Left renal cortex interstitium (tissue), 4 donors: Measurements from ENCODE around the gene THRB. TPM values are rescaled to one million over a fixed set of nuclear protein-coding genes. Genes with fewer than 3 reads are reported as not detected.
"Not testable (repeated sequence)": the region's sequence is repeated elsewhere in the genome, so short reads cannot be mapped to it uniquely, and the experiment has no call there.

Experiments
- DNase-seq, 4 donors: peaks; one replicate each; pipeline ENCODE4 v3.0.0-alpha.2; 2013; ENCODE audit warnings: low read depth in 4 of 4, low spot score in 2 of 4, missing footprints in 1 of 4
- polyA plus RNA-seq, 4 donors: library from polyadenylated mRNA; unstranded; fragments of 120-200 nt; gene quantifications; one replicate each; pipeline ENCODE4 v1.2.1, GENCODE V29; 2013; ENCODE audit not compliant: insufficient read length in 4 of 4

The THRB gene
- polyA plus RNA-seq, 4 donors: 20.3 to 28.7 (median 27.2) TPM

GRCh38 chr3:24136624-24137310, 357.9 kb downstream of the THRB start:
- DNase-seq: no peak

- DNase-seq: no peak
Measured at GRCh38 chr3:24135280-24135679, 359.4 kb downstream of the THRB start.

- DNase-seq: no peak
Measured at GRCh38 chr3:24133942-24134341, 360.7 kb downstream of the THRB start.

- DNase-seq: no peak
Measured at GRCh38 chr3:24133436-24133835, 361.2 kb downstream of the THRB start.

GRCh38 chr3:24129549-24129948, 365.1 kb downstream of the THRB start:
- DNase-seq: no peak

GRCh38 chr3:24128199-24129005, 366.2 kb downstream of the THRB start:
- no peak for DNase-seq

- no peak for DNase-seq
Measured at GRCh38 chr3:24123596-24123995, 371.1 kb downstream of the THRB start.

GRCh38 chr3:24120434-24120833, 374.2 kb downstream of the THRB start:
- no peak for DNase-seq

GRCh38 chr3:24119321-24119751, 375.3 kb downstream of the THRB start:
- no peak for DNase-seq

GRCh38 chr3:24117508-24117907, 377.1 kb downstream of the THRB start:
- DNase-seq: no peak

- no peak for DNase-seq
Measured at GRCh38 chr3:24111711-24112110, 382.9 kb downstream of the THRB start.

- DNase-seq: no peak
Measured at GRCh38 chr3:24110051-24110450, 384.6 kb downstream of the THRB start.

GRCh38 chr3:24101676-24102168, 392.9 kb downstream of the THRB start:
- no peak for DNase-seq

- DNase-seq: no peak
Measured at GRCh38 chr3:24100696-24101402, 393.8 kb downstream of the THRB start.

GRCh38 chr3:24096695-24097290, 397.9 kb downstream of the THRB start:
- no peak for DNase-seq

- DNase-seq: no peak
Measured at GRCh38 chr3:24096271-24096670, 398.4 kb downstream of the THRB start.

- DNase-seq: not testable (repeated sequence)
Measured at GRCh38 chr3:24094818-24095217, 399.8 kb downstream of the THRB start.

GRCh38 chr3:24088782-24089181, 405.9 kb downstream of the THRB start:
- DNase-seq: no peak

GRCh38 chr3:24087469-24087868, 407.2 kb downstream of the THRB start:
- no peak for DNase-seq

GRCh38 chr3:24086617-24087404, 407.8 kb downstream of the THRB start:
- DNase-seq: no peak
